Measurements from ENCODE around the gene GRAMD1A.

GRAMD1A gene

DNA sequence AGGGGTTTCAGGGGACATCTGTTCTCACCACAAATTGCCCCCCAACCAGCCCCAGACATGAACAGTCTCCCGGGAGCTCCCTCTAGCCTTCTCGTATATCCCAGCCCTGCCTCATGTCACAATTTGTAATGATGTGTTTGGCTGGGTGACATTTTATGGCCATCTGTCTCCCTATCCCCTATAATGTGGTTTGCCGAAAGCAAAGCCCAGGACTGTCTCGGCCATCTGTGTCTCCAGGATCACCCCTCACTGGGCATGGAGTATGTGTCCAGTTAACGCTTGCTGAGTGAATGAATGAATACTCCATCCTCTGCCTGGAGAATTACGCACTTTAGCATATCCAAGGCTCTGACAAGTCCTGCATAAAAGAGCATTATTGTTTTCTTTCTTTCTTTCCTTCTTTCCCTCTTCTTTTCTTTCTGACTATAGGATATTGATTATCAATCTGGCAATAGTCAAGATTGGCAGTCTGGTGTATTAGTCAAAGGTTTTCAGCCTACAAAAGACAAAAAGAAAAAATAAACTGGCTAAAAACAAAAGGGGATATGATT, 56.5 kb downstream of the GRAMD1A start:
- DNase-seq, result no peak

DNA sequence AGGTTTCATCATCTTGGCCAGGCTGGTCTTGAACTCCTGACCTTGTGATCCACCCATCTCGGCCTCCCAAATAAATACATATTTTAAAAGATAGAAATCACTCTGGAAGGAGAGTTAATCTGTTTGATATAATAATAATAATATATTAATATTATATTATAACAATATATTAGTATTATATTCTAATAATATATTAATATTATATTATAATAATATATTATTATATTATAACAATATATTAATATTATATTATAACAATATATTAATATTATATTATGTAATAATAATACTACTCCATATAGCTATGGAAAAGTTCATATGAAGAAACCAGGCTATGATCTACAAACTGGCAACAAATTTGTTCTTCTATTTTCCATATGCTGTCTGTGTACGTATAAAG, 58.2 kb downstream of the GRAMD1A start:
- DNase-seq, result no peak

DNA sequence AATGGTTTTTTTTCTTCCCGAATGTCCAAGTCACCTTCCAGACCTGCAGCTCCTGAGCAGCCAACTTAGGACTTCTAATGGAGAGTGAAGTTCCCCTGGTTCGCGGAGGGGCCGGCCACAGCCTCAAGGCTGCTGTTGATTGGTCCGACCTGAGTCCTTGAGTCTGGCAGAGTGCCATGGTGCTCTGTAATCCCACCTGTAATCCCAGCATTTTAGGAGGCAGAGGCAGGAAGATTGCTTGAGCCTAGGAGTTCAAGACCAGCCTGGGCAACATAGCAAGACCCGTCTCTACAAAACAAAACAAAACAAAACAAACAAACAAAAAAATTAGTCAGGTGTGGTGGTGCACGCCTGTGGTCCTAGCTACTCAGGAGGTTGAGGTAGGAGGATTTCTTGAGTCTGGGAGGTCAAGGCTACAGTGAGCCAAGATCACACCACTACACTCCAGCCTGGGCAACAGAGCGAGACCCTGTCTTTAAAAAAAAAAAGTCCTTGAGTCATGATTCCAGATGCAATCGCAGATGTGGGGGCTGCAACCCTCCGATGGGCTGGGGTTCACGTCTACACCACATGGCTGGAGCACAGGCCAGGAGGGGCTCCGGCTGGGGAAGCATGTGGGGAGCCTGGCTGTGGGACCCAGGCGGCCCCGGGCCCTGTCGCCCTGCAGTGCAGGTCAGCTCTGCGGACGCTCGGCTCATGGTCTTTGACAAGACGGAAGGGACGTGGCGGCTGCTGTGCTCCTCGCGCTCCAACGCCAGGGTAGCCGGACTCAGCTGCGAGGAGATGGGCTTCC, 59.1 kb downstream of the GRAMD1A start:
- no peak for DNase-seq

DNA sequence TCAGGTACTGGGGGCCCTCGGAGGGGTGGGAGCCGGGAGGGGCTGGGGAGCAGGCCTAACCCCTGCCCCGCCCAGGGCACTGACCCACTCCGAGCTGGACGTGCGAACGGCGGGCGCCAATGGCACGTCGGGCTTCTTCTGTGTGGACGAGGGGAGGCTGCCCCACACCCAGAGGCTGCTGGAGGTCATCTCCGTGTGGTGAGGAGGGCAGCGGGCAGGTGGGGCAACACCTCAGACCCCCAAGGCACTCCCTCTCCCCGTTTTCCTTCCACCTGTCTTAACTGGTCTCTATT, 59.6 kb downstream of the GRAMD1A start:
- DNase-seq, result no peak

DNA sequence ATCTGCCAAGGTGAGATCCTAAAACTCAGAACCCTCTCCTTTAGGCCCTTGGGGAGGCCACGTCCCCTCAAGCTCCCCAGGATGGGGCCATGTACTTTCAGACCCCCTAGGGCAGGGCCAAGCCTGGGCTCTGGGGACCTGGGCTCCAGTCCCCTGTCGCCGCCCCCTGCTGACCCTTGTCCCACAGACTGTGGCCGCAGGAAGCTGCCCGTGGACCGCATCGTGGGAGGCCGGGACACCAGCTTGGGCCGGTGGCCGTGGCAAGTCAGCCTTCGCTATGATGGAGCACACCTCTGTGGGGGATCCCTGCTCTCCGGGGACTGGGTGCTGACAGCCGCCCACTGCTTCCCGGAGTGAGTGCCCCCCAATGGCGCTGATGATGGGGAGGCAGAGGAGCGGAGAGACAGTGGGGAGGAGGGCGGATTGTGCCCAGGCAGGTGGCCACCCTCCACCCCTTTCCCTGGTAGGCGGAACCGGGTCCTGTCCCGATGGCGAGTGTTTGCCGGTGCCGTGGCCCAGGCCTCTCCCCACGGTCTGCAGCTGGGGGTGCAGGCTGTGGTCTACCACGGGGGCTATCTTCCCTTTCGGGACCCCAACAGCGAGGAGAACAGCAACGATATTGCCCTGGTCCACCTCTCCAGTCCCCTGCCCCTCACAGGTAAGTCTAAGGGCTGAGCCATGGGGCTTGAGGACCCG, 60.2 kb downstream of the GRAMD1A start:
- no peak for DNase-seq

DNA sequence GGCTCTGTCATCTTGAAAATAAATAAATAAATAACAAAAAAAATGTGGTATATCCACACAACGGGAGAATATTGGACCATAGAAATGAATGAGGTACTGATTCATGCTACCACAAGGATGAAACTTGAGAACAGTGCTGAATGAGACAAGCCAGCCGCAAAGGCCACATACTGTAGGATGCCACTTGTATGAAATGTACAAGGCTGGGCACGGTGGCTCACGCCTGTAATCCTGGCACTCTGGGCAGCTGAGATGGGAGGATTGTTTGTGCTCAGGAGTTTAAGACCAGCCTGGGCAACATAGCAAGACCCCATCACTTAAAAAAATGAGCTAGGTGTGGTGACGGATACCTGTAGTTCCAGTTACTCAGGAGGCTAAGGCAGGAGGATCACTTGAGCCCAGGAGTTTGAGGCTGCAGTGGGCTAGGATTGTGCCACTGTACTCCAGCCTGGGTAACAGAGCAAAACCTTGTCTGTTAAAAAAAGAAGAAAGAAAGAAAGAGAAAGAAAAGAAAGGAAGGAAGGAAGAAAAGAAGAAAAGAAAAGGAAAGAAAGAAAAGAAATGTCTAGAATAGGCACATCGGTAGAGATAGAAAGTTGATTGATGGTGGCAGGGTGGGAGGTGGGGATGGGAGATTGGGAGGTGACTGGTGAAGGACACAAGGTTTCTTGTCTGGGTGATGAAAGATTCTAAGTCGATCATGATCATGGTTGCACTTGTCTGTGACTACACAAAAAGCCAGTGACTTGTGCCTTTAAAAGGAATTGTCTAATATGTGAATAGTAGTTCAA, 61.7 kb downstream of the GRAMD1A start:
- DNase-seq, result no peak

DNA sequence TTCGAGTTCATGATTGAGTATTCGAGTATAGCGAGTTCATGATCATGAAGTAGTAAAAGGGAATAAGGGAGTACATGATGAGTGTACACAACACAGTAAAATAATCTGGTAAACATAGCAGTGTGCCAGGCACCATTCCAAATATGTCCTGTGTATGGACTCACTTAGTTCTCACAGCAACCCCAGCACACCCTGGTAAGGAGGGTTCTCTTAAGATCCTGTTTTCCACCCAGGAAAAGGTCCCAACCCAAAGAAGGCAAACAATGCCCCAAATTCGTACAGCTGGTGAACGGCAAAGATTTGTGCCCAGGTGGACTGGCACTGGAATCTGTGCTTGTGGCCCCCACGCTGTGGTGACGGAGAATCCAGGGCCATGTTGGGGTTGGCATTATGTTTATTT, 62.8 kb downstream of the GRAMD1A start:
- DNase-seq, result no peak

DNA sequence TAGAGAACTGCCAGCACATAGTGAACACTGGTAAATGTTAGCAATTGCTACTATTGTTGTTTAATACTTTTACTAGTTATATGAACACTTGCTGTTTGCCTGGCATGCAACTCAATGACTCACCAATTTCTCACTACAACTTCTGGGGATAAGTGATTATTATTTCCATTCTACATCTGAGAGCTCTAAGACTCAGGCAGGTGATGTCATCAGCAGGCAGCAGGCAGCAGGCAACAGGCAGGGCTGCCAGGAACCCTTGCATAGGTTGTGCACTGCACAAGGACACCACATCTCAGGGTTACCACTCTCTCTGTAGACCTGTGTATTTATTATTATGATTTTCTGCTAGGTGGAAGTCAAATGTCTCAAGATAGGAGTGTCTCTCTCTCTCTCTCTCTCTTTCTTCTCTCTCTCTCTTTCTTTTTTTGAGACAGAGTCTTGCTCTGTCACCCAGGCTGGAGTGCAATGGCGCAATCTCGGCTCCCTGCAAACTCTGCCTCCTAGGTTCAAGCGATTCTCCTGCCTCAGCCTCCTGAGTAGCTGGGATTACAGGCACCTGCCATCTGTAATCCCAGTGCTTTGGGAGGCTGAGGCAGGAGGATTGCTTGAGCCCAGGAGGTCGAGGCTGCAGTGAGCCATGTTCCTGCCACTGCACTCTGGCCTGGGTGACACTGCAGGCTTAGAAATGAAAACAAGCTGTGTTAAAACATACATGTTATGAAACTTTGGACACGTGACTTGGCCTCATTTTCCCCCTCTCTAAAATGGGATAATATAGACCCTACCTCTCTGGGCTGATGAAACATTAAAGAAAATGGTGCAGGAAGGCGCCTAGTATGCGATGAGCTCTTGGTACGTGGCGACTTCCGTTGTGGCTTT, 64.1 kb downstream of the GRAMD1A start:
- DNase-seq, result no peak

DNA sequence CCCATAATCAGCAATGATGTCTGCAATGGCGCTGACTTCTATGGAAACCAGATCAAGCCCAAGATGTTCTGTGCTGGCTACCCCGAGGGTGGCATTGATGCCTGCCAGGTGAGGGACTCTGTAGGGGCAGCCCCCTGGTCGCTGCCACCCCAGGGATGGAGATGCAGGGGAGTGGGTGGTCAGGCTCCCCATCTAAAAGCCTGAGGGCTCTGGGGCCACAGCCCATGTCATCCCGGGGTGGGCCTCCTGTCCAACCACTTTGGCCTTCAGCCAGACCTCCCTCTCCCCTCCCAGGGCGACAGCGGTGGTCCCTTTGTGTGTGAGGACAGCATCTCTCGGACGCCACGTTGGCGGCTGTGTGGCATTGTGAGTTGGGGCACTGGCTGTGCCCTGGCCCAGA, 65.5 kb downstream of the GRAMD1A start:
- DNase-seq, result no peak

DNA sequence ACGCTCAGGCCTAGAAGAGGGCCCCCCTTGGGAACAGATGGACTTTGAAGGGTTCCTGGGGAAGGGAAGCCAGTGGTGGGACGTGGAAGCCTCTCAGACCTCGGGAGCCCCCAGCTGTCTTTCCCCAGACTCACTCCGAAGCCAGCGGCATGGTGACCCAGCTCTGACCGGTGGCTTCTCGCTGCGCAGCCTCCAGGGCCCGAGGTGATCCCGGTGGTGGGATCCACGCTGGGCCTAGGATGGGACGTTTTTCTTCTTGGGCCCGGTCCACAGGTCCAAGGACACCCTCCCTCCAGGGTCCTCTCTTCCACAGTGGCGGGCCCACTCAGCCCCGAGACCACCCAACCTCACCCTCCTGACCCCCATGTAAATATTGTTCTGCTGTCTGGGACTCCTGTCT, 66.0 kb downstream of the GRAMD1A start:
- DNase-seq, result no peak

DNA sequence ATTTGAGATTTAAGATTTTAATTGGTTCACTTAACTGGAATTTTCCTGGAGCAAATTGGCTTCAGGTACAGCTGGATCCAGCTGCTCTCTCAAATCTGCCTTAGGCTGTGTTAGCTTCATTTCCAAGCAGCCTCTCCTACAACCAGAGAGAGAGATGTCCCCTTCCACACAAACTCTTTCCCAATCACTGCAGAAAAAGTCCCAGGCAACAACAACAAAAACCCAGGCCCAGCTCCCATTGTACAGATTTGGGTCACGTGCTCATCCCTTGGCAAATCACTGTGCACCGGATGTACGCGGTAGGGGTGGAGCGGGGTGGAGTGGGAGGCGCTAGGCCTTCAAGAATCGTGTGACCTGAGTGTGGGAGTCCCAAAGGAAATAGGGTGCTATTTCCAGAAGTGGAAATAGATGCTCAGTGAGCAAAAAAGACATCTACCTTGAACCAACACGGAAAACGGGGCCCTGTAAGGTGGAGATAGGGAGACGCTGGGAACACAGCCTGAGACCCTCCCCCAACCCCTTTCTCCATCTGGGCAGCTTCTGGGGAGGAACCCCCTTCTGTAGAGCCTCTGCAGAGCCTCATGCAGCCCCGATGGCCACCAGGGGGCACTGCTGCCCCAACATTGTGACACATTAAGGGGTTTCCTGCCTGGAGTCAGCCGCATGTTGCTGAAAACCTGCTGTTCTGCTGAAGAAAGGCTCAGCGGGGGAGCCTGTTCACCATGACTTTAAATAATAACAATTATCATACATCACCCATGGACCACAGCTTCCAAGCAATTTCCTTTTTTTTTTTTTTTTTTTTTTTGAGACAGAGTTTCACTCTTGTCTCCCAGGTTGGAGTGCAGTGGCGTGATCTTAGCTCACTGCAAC, 66.8 kb downstream of the GRAMD1A start:
- DNase-seq, result peak; percentile 95

DNA sequence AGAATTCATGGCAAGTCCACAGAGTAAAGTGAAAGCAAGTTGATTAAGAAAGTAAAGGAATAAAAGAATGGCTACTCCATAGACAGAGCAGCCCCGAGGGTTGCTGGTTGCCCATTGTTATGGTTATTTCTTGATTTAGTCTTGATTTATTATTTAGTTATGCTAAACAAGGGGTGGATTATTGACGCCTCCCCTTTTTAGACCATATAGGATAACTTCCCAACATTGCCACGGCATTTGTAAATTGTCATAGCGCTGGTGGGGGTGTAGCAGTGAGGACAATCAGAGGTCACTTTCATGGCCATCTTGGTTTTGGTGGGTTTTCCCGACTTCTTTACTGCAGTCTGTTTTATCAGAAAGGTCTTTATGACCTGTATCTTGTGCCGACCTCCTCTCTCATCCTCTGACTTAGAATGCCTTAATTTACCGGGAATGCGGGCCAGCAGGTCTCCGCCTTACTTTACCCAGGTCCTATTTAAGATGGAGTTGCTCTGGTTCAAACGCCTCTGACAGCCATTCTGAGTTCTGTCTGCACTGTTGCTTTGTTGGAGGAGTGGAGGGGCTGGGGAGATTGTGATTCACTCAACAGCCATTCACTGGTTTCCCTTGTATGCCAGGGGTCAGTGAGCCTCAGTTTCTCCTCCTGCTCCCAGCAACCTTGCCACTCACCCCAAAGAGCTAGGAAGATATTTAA, 69.0 kb downstream of the GRAMD1A start:
- no peak for DNase-seq

DNA sequence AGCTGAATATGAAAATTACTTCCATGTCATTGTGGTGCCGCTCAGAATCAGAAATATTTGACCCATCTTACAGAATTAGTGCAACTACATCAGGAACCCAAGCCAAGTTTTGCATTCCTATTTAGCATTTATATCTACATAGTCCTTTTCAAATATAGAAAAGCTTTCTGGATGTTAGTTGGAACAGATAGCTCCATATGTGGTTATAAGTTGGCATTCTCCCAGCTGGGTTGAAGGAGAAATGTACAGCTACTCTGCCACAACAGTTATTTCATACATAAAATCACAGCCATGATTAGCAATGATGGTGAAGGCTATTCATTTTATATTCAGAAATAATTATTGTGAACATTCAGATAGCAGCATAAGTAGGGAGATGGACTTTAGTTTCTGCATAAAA, 69.6 kb downstream of the GRAMD1A start:
- no peak for DNase-seq

DNA sequence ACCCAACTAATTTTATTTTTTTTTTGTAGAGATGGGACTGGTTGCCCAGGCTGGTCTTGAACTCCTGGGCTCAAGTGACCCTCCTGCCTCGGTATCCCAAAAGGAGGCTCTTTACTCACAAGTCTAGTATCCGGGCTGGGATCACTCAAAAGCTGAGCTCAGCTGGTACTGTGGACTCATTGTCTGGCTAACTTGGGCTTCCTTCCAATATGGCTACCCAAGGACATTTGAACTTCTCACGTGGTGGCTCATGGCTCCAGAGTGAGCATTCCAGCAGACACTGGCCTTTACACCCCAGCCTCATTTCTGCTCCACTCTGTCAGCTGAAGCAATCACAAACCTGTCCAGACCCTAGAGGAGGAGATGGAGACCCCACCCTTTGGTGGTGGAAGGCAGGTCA, 70.3 kb downstream of the GRAMD1A start:
- DNase-seq, result no peak

DNA sequence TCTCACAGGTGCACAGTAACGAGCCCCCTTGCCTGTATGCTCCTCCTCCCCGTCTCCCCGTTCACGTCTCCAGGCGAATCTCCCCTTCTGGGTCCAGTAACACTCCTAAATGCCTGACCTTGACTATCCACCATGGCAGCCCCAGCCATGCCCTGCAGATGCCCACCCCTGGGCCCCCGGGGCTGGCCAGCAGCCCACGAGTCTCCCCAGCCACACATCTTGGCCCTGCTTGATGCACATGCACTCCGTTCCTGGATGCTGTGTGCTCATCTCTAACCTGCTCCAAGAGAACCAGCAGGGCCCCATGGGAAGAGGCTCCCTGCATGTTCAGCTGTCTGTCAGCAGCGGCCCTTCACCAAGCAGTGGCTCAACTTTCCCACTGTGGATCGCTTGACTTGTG, 73.4 kb downstream of the GRAMD1A start:
- no peak for DNase-seq

DNA sequence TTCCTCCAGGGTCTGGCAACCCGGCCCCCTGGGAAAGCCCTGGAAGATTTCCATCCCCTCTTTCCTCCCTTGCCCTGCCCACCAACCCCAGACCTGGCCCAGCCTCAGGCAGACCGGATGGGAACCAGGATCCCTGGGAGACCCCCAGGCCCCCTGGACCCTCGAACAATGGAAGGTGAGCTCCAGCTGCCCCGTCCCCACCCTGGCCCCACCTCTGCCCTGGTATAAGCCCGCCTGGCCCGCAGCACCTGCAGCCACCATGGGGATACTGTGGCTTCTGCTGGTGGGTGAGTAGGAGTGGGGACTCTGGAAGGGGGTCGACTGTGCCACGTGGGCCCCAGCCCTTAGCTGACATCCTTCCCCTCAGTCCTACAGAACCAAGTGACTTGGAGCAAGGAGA, 73.8 kb downstream of the GRAMD1A start:
- DNase-seq, result no peak

DNA sequence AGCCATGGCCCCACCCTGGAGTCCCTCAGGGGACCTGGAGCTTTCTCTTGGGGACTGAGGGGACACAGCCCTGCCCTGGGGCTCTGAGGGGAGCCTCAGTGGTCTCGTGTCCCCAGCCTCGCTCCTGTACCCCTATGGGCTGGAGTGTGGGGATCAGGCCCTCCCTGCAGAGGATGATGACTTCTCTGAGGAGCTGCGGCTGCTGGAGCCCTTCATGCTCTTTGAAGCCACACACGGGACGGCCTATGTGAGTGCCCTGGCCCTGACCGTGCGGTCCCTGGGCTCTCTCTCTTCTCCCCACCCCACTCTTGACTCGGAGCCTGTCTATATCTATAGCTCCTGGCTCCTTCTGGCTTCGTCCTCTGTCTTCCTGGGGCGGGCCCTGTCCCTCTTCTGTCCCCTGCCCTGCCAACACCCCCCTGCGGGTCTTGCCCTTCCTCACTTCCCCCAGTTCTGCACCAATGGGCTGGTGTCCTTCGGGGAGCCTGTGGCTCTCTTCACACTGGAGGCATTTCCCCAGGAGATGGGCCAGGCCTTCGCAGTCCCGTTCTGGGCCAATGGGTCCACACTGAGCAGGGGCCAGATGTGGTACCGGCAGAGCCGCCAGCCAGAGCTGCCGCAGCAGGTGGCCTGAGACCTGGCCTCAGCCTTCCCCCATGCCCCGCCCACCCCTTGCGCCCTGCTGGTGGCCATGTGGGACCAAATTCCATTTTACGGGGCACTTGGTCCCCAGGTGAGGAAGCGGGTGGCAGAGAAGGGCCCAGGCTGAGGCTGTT, 74.5 kb downstream of the GRAMD1A start:
- DNase-seq, result no peak

DNA sequence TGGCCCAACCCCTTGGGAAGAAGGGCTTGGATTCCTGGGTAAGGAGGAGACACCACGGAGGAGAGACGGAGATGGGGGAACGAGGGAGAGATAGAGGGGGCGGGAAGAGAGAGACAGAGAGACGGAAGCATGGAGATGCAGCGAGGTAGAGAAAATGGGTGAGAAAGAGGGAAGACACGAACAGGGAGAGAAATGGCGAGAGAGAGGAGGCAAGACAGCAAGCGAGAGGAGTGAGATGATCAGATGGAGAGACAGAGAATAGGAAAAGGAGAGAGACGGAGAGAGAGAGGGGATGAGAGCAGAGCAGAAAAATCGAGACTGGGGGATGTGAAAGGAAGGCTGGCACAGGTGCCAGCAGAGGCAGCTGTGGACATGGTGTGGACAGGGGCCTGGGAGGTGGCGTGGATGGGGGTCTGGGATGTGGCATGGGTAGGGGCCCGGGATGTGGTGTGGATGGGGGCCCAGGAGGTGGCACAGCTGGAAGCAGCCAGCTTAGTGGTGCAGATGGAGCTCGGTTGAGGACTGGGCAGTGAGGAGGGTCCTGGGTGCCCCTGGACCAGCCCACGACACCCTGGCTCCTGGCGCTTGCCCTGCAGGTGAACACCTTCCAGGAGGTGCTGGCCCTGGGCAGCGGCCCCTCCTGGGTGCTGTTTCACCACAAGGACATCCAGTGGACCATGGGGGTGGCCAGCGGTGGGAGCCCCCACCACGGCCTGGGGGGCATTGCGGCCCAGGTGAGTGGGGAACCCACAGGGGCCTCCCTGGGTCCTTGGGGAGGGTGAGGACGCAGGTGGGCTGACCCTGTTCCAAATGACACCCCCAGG, 75.3 kb downstream of the GRAMD1A start:
- DNase-seq, result no peak

DNA sequence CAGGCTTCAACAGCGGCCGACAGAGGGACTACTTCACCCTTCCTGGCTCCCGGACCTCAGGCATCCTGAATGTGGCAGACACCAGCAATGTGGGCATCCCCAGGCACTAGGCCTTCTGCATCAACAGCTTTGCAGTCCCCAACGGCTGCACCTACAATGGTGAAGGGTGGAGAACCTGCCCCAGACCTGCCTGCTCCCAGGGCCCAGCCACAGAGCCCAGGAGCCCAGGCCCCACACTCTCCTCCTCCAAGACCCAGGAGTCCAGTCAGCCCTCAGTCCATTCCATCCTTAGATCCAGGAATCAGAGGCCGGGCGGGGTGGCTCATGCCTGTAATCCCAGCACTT, 75.9 kb downstream of the GRAMD1A start:
- no peak for DNase-seq

Measured in activated effector memory CD4-positive, alpha-beta T cell treated with anti-CD3 and anti-CD28 coated beads, Interleukin-2, amount 50 U/mL, for 16 hours (primary cell).